HepG2 (cell line): ENCODE results near the gene PADI4. TPM values are rescaled to one million over a fixed set of nuclear protein-coding genes. Genes with fewer than 3 reads are reported as not detected.

ENCODE experiments used
- ETV6 ChIP-seq: sonication (generic); formaldehyde crosslinking; conservative IDR thresholded peaks from 2 replicates; pipeline ENCODE4 v1.4.0; 2020; ENCODE audit warnings: missing genetic modification reagents
- HCFC1 ChIP-seq: fragments of 150-350 bp; IDR thresholded peaks from 2 replicates; pipeline ENCODE4 v1.6.1; 2014; ENCODE audit warnings: low read depth, low read length
- HDAC1 ChIP-seq: sonication (generic); formaldehyde crosslinking; IDR thresholded peaks from 2 replicates; pipeline ENCODE4 v1.5.1; 2020; ENCODE audit warnings: mild to moderate bottlenecking, missing genetic modification reagents
- KDM1A ChIP-seq: IDR thresholded peaks from 2 replicates; pipeline ENCODE4 v1.6.1; 2016; ENCODE audit warnings: missing compliant biosample characterization
- MEIS1 ChIP-seq: sonication (generic); formaldehyde crosslinking; IDR thresholded peaks from 2 replicates; pipeline ENCODE4 v1.9.0; 2021; ENCODE audit warnings: mild to moderate bottlenecking, missing genetic modification reagents, moderate library complexity, borderline replicate concordance
- NFKBIZ ChIP-seq: IDR thresholded peaks from 2 replicates; pipeline ENCODE4 v1.6.1; 2018; ENCODE audit warnings: missing genetic modification reagents, missing compliant biosample characterization
- RARG ChIP-seq: sonication (generic); formaldehyde crosslinking; IDR thresholded peaks from 2 replicates; pipeline ENCODE4 v1.4.0; 2020; ENCODE audit warnings: low read depth, mild to moderate bottlenecking, missing genetic modification reagents
- SKI ChIP-seq: fragments of 450-650 bp; IDR thresholded peaks from one replicate; pipeline ENCODE4 v1.6.1; 2018; ENCODE audit warnings: mild to moderate bottlenecking; ENCODE audit not compliant: partially characterized antibody
- SMC3 ChIP-seq: IDR thresholded peaks from 2 replicates; pipeline ENCODE4 v1.6.1; 2011; ENCODE audit warnings: low read length, improper control_type of control experiment
- YEATS4 ChIP-seq: sonication (generic); formaldehyde crosslinking; IDR thresholded peaks from 2 replicates; pipeline ENCODE4 v1.4.0; 2020; ENCODE audit warnings: missing genetic modification reagents, borderline replicate concordance
- ZNF143 ChIP-seq: sonication (generic); formaldehyde crosslinking; IDR thresholded peaks from 2 replicates; pipeline ENCODE4 v1.4.0; 2020; ENCODE audit warnings: missing genetic modification reagents
- ZNF343 ChIP-seq: sonication (generic); formaldehyde crosslinking; IDR thresholded peaks from 2 replicates; pipeline ENCODE4 v1.4.0; 2020; ENCODE audit warnings: mild to moderate bottlenecking, missing genetic modification reagents
- ZNF431 ChIP-seq: sonication (generic); formaldehyde crosslinking; IDR thresholded peaks from 2 replicates; pipeline ENCODE4 v1.9.0; 2022; ENCODE audit warnings: missing genetic modification reagents, low read depth, mild to moderate bottlenecking, borderline replicate concordance
- ZNF446 ChIP-seq: sonication (generic); formaldehyde crosslinking; IDR thresholded peaks from 2 replicates; pipeline ENCODE4 v1.5.0; 2020; ENCODE audit warnings: mild to moderate bottlenecking, missing genetic modification reagents
- ZNF460 ChIP-seq: sonication (generic); formaldehyde crosslinking; IDR thresholded peaks from 2 replicates; pipeline ENCODE4 v1.5.1; 2020; ENCODE audit warnings: missing genetic modification reagents, mild to moderate bottlenecking, borderline replicate concordance
- ZNF557 ChIP-seq: sonication (generic); formaldehyde crosslinking; IDR thresholded peaks from 2 replicates; pipeline ENCODE4 v1.4.0; 2020; ENCODE audit warnings: missing genetic modification reagents
- ZNF772 ChIP-seq: sonication (generic); formaldehyde crosslinking; IDR thresholded peaks from 2 replicates; pipeline ENCODE4 v1.5.0; 2020; ENCODE audit warnings: mild to moderate bottlenecking, missing genetic modification reagents
- ZSCAN9 ChIP-seq: IDR thresholded peaks from 2 replicates; pipeline ENCODE4 v1.6.1; 2016; ENCODE audit warnings: borderline replicate concordance
- polyA plus RNA-seq, 8 experiments: library from polyadenylated mRNA; depleted of rRNA in 3 of 8; stranded (reverse) in 7 of 8; unstranded in 1 of 8; fragments of >200 nt; fragmentation: Illumina TruSeq in 4 of 8; extraction: Trizol in 4 of 8; gene quantifications; 2 replicates each; pipeline versions ENCODE4 v1.2.1 to v1.2.3, GENCODE V29; 2011 to 2016; ENCODE audit warnings: low read depth in 4 of 8, missing spikeins in 1 of 8, mixed read lengths in 1 of 8; ENCODE audit not compliant: insufficient read depth in 1 of 8
- total RNA-seq, 5 experiments: library from RNA; depleted of rRNA; stranded (reverse); fragments of >200 nt; fragmentation: Illumina TruSeq; extraction: Trizol; gene quantifications; 2 replicates each; pipeline ENCODE4 v1.2.3, GENCODE V29; 2016; ENCODE audit warnings: low read depth in 1 of 5
- TF ChIP-seq, protein P1 (sequence below): sonication (generic); formaldehyde crosslinking; IDR thresholded peaks from 2 replicates; pipeline ENCODE4 v1.5.0; 2020; ENCODE audit warnings: missing genetic modification reagents, mild to moderate bottlenecking, borderline replicate concordance
- TF ChIP-seq, protein P2 (sequence below): IDR thresholded peaks from 2 replicates; pipeline ENCODE4 v1.6.1; 2016; ENCODE audit warnings: missing compliant biosample characterization, missing genetic modification reagents, borderline replicate concordance
- TF ChIP-seq, protein P3 (sequence below): IDR thresholded peaks from 2 replicates; pipeline ENCODE4 v1.6.1; 2018; ENCODE audit warnings: missing genetic modification reagents, mild to moderate bottlenecking, missing compliant biosample characterization
- TF ChIP-seq, protein P4 (sequence below): sonication (generic); formaldehyde crosslinking; IDR thresholded peaks from 2 replicates; pipeline ENCODE4 v1.9.0; 2021; ENCODE audit warnings: missing genetic modification reagents, mild to moderate bottlenecking, borderline replicate concordance
- TF ChIP-seq, protein P5 (sequence below): sonication (generic); formaldehyde crosslinking; IDR thresholded peaks from 2 replicates; pipeline ENCODE4 v1.4.0; 2020; ENCODE audit warnings: missing genetic modification reagents, mild to moderate bottlenecking, borderline replicate concordance

Gene PADI4
- total and polyA plus RNA-seq, 2 of the 13 experiments (the other 11 are each of a cell fraction or from before 2014, with no cell fraction given): 0.04 TPM

DNA sequence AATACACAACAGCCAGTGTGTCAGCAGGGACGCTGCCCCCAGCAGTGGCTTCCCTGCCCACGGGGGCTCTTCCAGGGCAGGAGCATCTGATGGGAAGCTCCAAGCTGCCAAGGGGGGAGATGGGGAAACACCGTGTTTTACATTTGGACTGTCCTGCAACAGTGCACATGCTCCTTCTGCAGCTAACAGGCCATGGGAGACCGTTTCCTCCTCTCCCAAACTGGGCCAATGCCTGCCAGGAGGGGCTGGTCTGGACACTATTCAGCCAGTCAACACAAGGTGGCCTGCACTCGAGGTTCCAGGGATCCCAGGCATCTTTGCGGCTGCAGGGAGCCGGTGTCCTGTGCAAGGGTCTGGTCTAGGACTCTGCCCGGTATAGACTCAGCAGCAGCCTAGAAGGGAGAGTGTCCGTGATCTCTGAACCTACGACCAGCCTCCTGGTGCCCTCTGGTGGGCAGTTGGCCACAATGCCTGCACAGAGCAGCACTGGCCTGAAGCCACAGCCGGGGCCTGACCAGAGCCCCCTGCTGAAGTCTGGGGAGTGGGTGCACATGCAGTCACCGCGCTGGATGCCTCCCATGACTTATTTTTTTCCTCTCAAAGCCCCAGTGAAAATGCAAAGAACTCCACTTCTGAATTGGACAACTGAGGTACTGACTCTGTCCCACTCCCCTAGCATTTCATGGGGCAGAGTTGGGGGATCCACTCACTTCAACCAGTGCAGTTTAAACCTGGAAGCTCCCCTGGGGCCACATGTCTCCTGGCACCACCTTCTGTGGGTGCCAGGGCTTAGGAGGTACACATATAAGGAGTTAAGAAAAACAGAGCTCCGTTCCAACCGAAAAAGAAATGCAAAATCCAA lies 98.1 kb downstream of the PADI4 start (continued):
- TF ChIP-seq ZNF557: no peak
- TF ChIP-seq MEIS1: 0 out of 2 replicates have a peak, but pooled peaks have one; percentile 45
- TF ChIP-seq ZSCAN9 (CRISPR knock-in tag): no peak
- TF ChIP-seq HCFC1: no peak
- no peak for TF ChIP-seq SKI
- no peak for TF ChIP-seq ETV6 (CRISPR knock-in tag)
- 0 out of 2 replicates have a peak, but pooled peaks have one; percentile 45 for TF ChIP-seq ZNF772 (CRISPR knock-in tag)
- no peak for TF ChIP-seq ZNF343 (CRISPR knock-in tag)
- peak; percentile 40; the same call in 1 of the 2 replicates for TF ChIP-seq SMC3
- TF ChIP-seq ZNF460 (CRISPR knock-in tag): no peak
- TF ChIP-seq RARG (CRISPR knock-in tag): no peak
- TF ChIP-seq KDM1A (CRISPR knock-in tag): no peak
- TF ChIP-seq ZNF446 (CRISPR knock-in tag): no peak
- TF ChIP-seq, protein P1, sequence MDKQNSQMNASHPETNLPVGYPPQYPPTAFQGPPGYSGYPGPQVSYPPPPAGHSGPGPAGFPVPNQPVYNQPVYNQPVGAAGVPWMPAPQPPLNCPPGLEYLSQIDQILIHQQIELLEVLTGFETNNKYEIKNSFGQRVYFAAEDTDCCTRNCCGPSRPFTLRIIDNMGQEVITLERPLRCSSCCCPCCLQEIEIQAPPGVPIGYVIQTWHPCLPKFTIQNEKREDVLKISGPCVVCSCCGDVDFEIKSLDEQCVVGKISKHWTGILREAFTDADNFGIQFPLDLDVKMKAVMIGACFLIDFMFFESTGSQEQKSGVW (CRISPR knock-in tag): no peak
- TF ChIP-seq ZNF431 (CRISPR knock-in tag): no peak
- TF ChIP-seq, protein P2, sequence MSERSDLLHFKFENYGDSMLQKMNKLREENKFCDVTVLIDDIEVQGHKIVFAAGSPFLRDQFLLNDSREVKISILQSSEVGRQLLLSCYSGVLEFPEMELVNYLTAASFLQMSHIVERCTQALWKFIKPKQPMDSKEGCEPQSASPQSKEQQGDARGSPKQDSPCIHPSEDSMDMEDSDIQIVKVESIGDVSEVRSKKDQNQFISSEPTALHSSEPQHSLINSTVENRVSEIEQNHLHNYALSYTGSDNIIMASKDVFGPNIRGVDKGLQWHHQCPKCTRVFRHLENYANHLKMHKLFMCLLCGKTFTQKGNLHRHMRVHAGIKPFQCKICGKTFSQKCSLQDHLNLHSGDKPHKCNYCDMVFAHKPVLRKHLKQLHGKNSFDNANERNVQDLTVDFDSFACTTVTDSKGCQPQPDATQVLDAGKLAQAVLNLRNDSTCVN (CRISPR knock-in tag): no peak
- TF ChIP-seq HDAC1 (CRISPR knock-in tag): 0 out of 2 replicates have a peak, but pooled peaks have one; percentile 45
- TF ChIP-seq, protein P3, sequence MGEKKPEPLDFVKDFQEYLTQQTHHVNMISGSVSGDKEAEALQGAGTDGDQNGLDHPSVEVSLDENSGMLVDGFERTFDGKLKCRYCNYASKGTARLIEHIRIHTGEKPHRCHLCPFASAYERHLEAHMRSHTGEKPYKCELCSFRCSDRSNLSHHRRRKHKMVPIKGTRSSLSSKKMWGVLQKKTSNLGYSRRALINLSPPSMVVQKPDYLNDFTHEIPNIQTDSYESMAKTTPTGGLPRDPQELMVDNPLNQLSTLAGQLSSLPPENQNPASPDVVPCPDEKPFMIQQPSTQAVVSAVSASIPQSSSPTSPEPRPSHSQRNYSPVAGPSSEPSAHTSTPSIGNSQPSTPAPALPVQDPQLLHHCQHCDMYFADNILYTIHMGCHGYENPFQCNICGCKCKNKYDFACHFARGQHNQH: no peak
- TF ChIP-seq, protein P4, sequence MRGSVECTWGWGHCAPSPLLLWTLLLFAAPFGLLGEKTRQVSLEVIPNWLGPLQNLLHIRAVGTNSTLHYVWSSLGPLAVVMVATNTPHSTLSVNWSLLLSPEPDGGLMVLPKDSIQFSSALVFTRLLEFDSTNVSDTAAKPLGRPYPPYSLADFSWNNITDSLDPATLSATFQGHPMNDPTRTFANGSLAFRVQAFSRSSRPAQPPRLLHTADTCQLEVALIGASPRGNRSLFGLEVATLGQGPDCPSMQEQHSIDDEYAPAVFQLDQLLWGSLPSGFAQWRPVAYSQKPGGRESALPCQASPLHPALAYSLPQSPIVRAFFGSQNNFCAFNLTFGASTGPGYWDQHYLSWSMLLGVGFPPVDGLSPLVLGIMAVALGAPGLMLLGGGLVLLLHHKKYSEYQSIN (CRISPR knock-in tag): no peak
- peak; percentile 75 for TF ChIP-seq ZNF143 (CRISPR knock-in tag)
- TF ChIP-seq, protein P5, sequence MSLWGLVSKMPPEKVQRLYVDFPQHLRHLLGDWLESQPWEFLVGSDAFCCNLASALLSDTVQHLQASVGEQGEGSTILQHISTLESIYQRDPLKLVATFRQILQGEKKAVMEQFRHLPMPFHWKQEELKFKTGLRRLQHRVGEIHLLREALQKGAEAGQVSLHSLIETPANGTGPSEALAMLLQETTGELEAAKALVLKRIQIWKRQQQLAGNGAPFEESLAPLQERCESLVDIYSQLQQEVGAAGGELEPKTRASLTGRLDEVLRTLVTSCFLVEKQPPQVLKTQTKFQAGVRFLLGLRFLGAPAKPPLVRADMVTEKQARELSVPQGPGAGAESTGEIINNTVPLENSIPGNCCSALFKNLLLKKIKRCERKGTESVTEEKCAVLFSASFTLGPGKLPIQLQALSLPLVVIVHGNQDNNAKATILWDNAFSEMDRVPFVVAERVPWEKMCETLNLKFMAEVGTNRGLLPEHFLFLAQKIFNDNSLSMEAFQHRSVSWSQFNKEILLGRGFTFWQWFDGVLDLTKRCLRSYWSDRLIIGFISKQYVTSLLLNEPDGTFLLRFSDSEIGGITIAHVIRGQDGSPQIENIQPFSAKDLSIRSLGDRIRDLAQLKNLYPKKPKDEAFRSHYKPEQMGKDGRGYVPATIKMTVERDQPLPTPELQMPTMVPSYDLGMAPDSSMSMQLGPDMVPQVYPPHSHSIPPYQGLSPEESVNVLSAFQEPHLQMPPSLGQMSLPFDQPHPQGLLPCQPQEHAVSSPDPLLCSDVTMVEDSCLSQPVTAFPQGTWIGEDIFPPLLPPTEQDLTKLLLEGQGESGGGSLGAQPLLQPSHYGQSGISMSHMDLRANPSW (CRISPR knock-in tag): 0 out of 2 replicates have a peak, but pooled peaks have one; percentile 31
- TF ChIP-seq YEATS4 (CRISPR knock-in tag): 0 out of 2 replicates have a peak, but pooled peaks have one; percentile 33
- TF ChIP-seq NFKBIZ: no peak
